Kidney (tissue), 14 donors: ENCODE measurements around the gene SFTA2. TPM values are rescaled to one million over a fixed set of nuclear protein-coding genes. Genes with fewer than 3 reads are reported as not detected.

Source experiments
- DNase-seq, 5 donors: peaks; one replicate each; pipeline ENCODE4 v3.0.0-alpha.2; 2013 to 2020
- FAIRE-seq: peaks from 2 replicates; lab custom pipeline; 2012; peaks lifted over from hg19 to GRCh38; lab: Jason Lieb, UNC
- H3K27ac ChIP-seq, 2 donors: one replicate each; pipeline ENCODE4 v1.7.0; 2013; ENCODE audit warnings: low read depth in 2 of 2, low read length in 2 of 2, inconsistent platforms in 1 of 2
- H3K27me3 ChIP-seq: one replicate; pipeline ENCODE4 v1.7.1; 2013; ENCODE audit warnings: low read length, inconsistent platforms; ENCODE audit not compliant: control insufficient read depth, insufficient read depth
- H3K36me3 ChIP-seq, 3 donors: one replicate each; pipeline versions ENCODE4 v1.7.0 to v1.7.1; 2013; ENCODE audit warnings: low read length in 3 of 3, control low read depth in 1 of 3, inconsistent platforms in 1 of 3; ENCODE audit not compliant: insufficient read depth in 3 of 3, control insufficient read depth in 2 of 3
- H3K4me1 ChIP-seq, 3 donors: one replicate each; pipeline versions ENCODE4 v1.7.0 to v1.7.1; 2013; ENCODE audit warnings: low read length in 3 of 3, inconsistent platforms in 1 of 3, low read depth in 1 of 3; ENCODE audit not compliant: control insufficient read depth in 2 of 3, insufficient read depth in 2 of 3
- H3K4me3 ChIP-seq, 3 donors: one replicate each; pipeline versions ENCODE4 v1.7.0 to v1.8.1; 2013; ENCODE audit warnings: low read length in 3 of 3, control low read depth in 1 of 3, inconsistent platforms in 1 of 3
- H3K9ac ChIP-seq, 3 donors: one replicate each; pipeline versions ENCODE4 v1.7.0 to v1.7.1; 2013; ENCODE audit warnings: low read length in 3 of 3, control low read depth in 1 of 3, inconsistent platforms in 1 of 3
- H3K9me3 ChIP-seq, 3 donors: one replicate each; pipeline versions ENCODE4 v1.7.0 to v1.7.1; 2013; ENCODE audit warnings: low read length in 3 of 3, control low read depth in 1 of 3, inconsistent platforms in 1 of 3; ENCODE audit not compliant: control insufficient read depth in 2 of 3, insufficient read depth in 1 of 3
- intact Hi-C: fragments of 100-400 bp; cut with DNase I; formaldehyde crosslinking; loops from one replicate; pipeline ENCODE4 v1.11.1; 2022
- polyA plus RNA-seq: library from polyadenylated mRNA; stranded (reverse); fragments of 350-450 nt; fragmentation: Illumina TruSeq; extraction: RNeasy Lipid Tissue Mini Kit (QIAGEN cat#74804); gene quantifications from one replicate; pipeline ENCODE4 v1.2.3, GENCODE V29; 2014; ENCODE audit warnings: low read depth, low replicate concordance; ENCODE audit not compliant: insufficient read depth
- total RNA-seq: library from RNA; stranded (reverse); fragmentation: NEBNext Ultra II Directional; extraction: Animal tissue kit (Norgen Biotek cat#: 25700); gene quantifications from one replicate; pipeline ENCODE4 v1.2.1, GENCODE V29; 2021
- TF ChIP-seq, protein P1 (sequence below): IDR thresholded peaks from 3 replicates; pipeline ENCODE4 v1.5.1; 2012; ENCODE audit warnings: mild to moderate bottlenecking, moderate library complexity, borderline replicate concordance; ENCODE audit not compliant: insufficient read depth; ENCODE audit errors: extremely low read depth
- donor health status: control.
- donor health status: control.
- donor health status: control.
- donor health status: control.
- donor health status: control.
- donor health status: DM: yes; HTN: yes; CAD: no.
- donor health status: Normal renal cell carcinoma (clear cell type).

SFTA2 gene
- total and polyA plus RNA-seq, 2 donors from 2014 or later: 7.4 to 30.5 TPM

DNA sequence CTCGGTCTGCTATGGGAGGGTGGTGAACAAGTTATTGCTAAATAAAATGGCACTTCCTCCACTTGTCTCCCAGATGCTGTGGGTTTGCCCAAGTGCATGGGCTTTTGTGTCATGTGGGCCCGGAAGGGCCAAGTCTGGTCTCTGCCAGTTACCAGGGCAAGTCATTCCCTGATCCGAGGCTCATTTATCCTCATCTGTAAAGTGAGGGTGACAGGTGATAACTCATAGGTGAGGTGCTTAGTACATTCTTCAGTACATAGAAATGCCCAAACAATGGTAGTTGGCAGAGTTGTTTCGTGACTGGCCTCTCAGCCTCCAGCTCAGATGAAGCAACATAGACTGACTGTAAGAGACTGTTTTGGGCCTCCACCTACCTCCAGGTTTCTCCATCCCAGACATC, 6.8 kb upstream of the SFTA2 start:
- Histone ChIP-seq H3K9ac (no peak overlapping the region), H3K27me3 (no peaks in the 10 kb centered on the region), H3K36me3 (no peaks in the 10 kb centered on the region), H3K4me1 (no peaks in the 10 kb centered on the region), H3K4me3 (no peak overlapping the region), H3K27ac (no peak overlapping the region), H3K9me3 (no peaks in the 10 kb centered on the region)
- DNase-seq (no peak), FAIRE-seq (no peak)
- TF ChIP-seq, protein P1, sequence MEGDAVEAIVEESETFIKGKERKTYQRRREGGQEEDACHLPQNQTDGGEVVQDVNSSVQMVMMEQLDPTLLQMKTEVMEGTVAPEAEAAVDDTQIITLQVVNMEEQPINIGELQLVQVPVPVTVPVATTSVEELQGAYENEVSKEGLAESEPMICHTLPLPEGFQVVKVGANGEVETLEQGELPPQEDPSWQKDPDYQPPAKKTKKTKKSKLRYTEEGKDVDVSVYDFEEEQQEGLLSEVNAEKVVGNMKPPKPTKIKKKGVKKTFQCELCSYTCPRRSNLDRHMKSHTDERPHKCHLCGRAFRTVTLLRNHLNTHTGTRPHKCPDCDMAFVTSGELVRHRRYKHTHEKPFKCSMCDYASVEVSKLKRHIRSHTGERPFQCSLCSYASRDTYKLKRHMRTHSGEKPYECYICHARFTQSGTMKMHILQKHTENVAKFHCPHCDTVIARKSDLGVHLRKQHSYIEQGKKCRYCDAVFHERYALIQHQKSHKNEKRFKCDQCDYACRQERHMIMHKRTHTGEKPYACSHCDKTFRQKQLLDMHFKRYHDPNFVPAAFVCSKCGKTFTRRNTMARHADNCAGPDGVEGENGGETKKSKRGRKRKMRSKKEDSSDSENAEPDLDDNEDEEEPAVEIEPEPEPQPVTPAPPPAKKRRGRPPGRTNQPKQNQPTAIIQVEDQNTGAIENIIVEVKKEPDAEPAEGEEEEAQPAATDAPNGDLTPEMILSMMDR: no peak
- intact Hi-C loops: no loop called here

DNA sequence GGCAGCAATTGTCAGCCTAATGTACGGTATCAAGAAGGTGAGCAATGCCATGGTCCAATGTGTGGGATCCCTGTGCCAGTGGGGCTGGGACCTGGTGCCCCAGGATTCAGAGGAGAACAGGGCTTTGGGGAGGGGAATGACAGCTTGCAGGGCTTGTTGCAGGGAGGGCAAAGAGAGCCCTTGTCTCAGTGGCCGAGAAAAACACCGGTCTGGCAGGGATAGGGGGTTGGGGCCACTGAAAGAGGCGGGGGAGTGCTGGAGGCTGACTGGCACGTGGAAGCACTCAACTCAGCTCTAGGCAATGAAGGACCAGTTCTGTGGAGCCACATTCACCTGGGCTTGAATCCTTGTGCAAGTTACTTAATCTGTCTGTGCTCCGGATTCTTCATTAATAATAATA, 5.3 kb upstream of the SFTA2 start:
- FAIRE-seq (no peak), DNase-seq (no peak)
- Histone ChIP-seq H3K27me3 (no peaks in the 10 kb centered on the region), H3K36me3 (no peaks in the 10 kb centered on the region), H3K27ac (no peak overlapping the region), H3K9me3 (no peaks in the 10 kb centered on the region), H3K4me1 (peaks cover 0 to 8% (median 3%) of the 10 kb centered on the region in 3 donors), H3K9ac (no peak overlapping the region), H3K4me3 (no peak overlapping the region)
- intact Hi-C loops: no loop called here
- TF ChIP-seq, protein P1: no peak

DNA sequence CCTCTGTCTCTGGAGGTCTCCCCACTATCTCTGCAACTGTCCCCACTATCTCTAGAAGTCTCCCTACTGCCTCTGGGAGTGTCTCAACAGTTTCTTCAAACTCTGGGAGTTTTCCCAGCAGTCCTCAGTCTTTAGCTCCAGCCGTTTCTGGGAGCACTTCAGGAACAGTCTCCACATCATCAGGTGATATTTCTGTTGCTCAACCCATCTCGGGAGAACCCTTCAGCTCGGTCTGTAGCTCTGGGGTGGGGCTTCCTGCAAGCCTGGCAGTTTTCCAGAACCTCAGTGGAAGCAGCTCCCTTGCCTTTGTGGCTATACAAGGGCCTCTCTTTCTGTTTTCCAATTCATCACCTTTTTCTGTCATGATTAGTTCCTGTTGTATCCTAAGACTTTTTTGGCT, 3.0 kb upstream of the SFTA2 start:
- no peak for FAIRE-seq
- no peaks in the 10 kb centered on the region for H3K9me3 ChIP-seq
- peaks cover 0 to 8% (median 7%) of the 10 kb centered on the region in 3 donors for H3K4me1 ChIP-seq
- intact Hi-C loops: no loop called here
- H3K4me3 ChIP-seq: no peak overlapping the region
- H3K27ac ChIP-seq: no peak overlapping the region
- TF ChIP-seq, protein P1: no peak
- no peak for DNase-seq
- H3K9ac ChIP-seq: no peak overlapping the region
- no peaks in the 10 kb centered on the region for H3K27me3 ChIP-seq
- H3K36me3 ChIP-seq: no peaks in the 10 kb centered on the region
